Peyer's patch (tissue), 4 donors: ENCODE results near the gene TEX13D.

ENCODE experiments used
- CTCF ChIP-seq, 6 experiments: fragments of 450-650 bp in 4 of 6; fragments of 200-600 bp in 2 of 6; sonication (generic) in 1 of 6; IDR thresholded peaks; one replicate each; pipeline ENCODE4 v1.5.1; 2017 to 2019; ENCODE audit warnings: antibody characterized with exemption in 6 of 6, mild to moderate bottlenecking in 3 of 6, moderate library complexity in 1 of 6
- POLR2A ChIP-seq, 2 donors: fragments of 450-650 bp; IDR thresholded peaks; one replicate each; pipeline ENCODE4 v1.5.1; 2017; ENCODE audit warnings: antibody characterized with exemption in 2 of 2, mild to moderate bottlenecking in 2 of 2, moderate library complexity in 2 of 2

- TF ChIP-seq POLR2A (IDR thresholded peaks at IDR 0.05) (no peak), CTCF (IDR thresholded peaks at IDR 0.05) (no peak)
These were observed 3.1 kb downstream of the TEX13D start for GRCh38 chrX:124335598-124335997.
